H1 (cell line): Measurements from ENCODE around the gene RNF44. TPM values are rescaled to one million over a fixed set of nuclear protein-coding genes. Genes with fewer than 3 reads are reported as not detected.

Source experiments
- POLR2A ChIP-seq, 2 experiments: IDR thresholded peaks; 1 replicate in 1 of 2; 2 replicates in 1 of 2; pipeline ENCODE4 v1.6.1; 2011; ENCODE audit warnings: low read depth in 2 of 2, low read length in 2 of 2, mild to moderate bottlenecking in 2 of 2; ENCODE audit errors: control extremely low read depth in 1 of 2
- polyA plus RNA-seq, 7 experiments: library from polyadenylated mRNA; depleted of rRNA in 3 of 7; stranded (reverse) in 5 of 7; unstranded in 2 of 7; fragments of >200 nt in 5 of 7; fragments of 200-250 nt in 2 of 7; gene quantifications; 1 replicate in 5 of 7; 2 replicates in 1 of 7; 4 replicates in 1 of 7; pipeline versions ENCODE4 v1.2.1 to v1.2.3, GENCODE V29; 2011 to 2013; ENCODE audit warnings: missing spikeins in 2 of 7, mixed read lengths in 2 of 7
- total RNA-seq: library from RNA; stranded (reverse); fragmentation: NEBNext Ultra II Directional; extraction: Animal tissue kit (Norgen Biotek cat#: 25700); gene quantifications from 2 replicates; pipeline ENCODE4 v1.2.1, GENCODE V29; 2021

The RNF44 gene
- total and polyA plus RNA-seq, 2 of the 8 experiments (the other 6 are each of a cell fraction or from before 2014, with no cell fraction given), result 54.7 to 164 TPM

- TF ChIP-seq POLR2A (IDR thresholded peaks at IDR 0.05; ENCODE audit: control extremely low read depth in 1 of 2, low read depth in 2 of 2, low read length in 2 of 2), result no peak
- TF ChIP-seq, all 59 proteins: peak for 0
These were observed 46.1 kb downstream of the RNF44 start (continued) for GRCh38 chr5:176491101-176491502.
